ENCODE results near the gene DRD2. TPM values are rescaled to one million over a fixed set of nuclear protein-coding genes. Genes with fewer than 3 reads are reported as not detected.

Gene DRD2
- total and polyA plus RNA-seq, 2 experiments from 2014 or later = 0.59 to 0.67 TPM

DNA sequence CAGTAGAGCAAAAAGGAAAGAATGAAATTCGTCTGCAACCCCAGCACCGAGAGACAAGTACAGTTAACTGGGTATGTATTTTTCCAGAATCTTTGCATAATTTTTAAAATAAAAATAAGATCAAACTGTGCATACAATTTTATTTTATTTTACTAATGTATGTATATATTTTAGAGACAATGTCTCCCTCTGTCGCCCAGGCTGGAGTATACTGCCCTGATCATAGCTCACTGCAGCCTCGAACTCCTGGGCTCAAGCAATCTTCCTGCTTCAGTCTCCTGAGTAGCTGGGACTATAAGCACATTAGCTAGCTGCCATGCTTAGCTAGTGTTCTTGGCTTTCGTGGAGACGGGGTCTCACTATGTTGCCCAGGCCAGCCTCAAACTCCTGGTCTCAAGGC, 18.8 kb upstream of the DRD2 start:
- WGBS (ENCODE audit: low lambda C conversion rate, missing lambda C conversion rate) = 93% methylated on average over 6 of the region's 6 CpGs

DNA sequence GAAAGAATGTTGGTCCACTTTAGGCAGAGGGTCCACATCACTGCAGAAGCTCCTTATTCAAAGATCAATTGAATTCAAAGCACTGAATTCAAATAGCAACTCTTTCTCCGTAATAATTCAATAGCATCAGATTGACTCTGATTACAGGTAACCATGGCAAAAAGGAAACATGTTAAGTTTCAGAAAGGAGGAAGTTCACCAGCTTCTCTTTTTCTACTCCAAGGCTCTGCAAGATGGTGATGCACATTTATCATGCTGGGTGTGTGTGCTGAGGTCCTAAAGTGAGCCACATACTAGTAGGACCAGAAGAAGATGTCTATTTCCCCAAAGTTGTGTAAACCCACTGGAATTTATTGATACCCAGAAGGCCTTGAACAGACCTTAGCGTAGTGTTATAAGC, 18.0 kb upstream of the DRD2 start:
- no peak for DNase-seq (ENCODE audit: low spot score)
- H3K36me3 ChIP-seq (replicated peaks; ENCODE audit: insufficient read depth, low read depth) = no peaks in the 10 kb centered on the region
- no peaks in the 10 kb centered on the region for H3K9me2 ChIP-seq (replicated peaks; ENCODE audit: insufficient read depth)
- TF ChIP-seq EZH2 (IDR thresholded peaks at IDR 0.05; ENCODE audit: borderline replicate concordance) (no peak), EZH2phosphoT487 (IDR thresholded peaks at IDR 0.05; ENCODE audit: low read depth, severe bottlenecking, unreplicated experiment) (no peak)
- no peaks in the 10 kb centered on the region for H3K79me2 ChIP-seq
- no peaks in the 10 kb centered on the region for H3K9me3 ChIP-seq (ENCODE audit: low read depth)
- no peak overlapping the region for H3K4me3 ChIP-seq
- H2AFZ ChIP-seq = no peak overlapping the region
- no peaks in the 10 kb centered on the region for H3K4me1 ChIP-seq (ENCODE audit: insufficient read depth)
- H3K27ac ChIP-seq = no peak overlapping the region
- H3K27me3 ChIP-seq = no peaks in the 10 kb centered on the region
- H4K20me1 ChIP-seq (ENCODE audit: insufficient read depth, poor library complexity, severe bottlenecking) = no peaks in the 10 kb centered on the region
- 98% methylated on average over 2 of the region's 2 CpGs for WGBS (ENCODE audit: low lambda C conversion rate, missing lambda C conversion rate)
- no peak overlapping the region for H3K4me2 ChIP-seq

More for the DNA sequence above, 18.8 kb upstream of the DRD2 start:
- no peaks in the 10 kb centered on the region for H3K9me2 ChIP-seq (replicated peaks; ENCODE audit: insufficient read depth)
- no peaks in the 10 kb centered on the region for H3K4me1 ChIP-seq (ENCODE audit: insufficient read depth)
- no peak overlapping the region for H3K27ac ChIP-seq
- no peaks in the 10 kb centered on the region for H3K27me3 ChIP-seq
- no peaks in the 10 kb centered on the region for H3K9me3 ChIP-seq (ENCODE audit: low read depth)
- no peak overlapping the region for H3K4me3 ChIP-seq
- no peak for DNase-seq (ENCODE audit: low spot score)
- no peak overlapping the region for H3K4me2 ChIP-seq
- no peak overlapping the region for H2AFZ ChIP-seq
- no peaks in the 10 kb centered on the region for H3K36me3 ChIP-seq (replicated peaks; ENCODE audit: insufficient read depth, low read depth)
- H3K79me2 ChIP-seq = no peaks in the 10 kb centered on the region
- TF ChIP-seq EZH2phosphoT487 (IDR thresholded peaks at IDR 0.05; ENCODE audit: low read depth, severe bottlenecking, unreplicated experiment) (no peak), EZH2 (IDR thresholded peaks at IDR 0.05; ENCODE audit: borderline replicate concordance) (no peak)
- TF ChIP-seq, protein P1, sequence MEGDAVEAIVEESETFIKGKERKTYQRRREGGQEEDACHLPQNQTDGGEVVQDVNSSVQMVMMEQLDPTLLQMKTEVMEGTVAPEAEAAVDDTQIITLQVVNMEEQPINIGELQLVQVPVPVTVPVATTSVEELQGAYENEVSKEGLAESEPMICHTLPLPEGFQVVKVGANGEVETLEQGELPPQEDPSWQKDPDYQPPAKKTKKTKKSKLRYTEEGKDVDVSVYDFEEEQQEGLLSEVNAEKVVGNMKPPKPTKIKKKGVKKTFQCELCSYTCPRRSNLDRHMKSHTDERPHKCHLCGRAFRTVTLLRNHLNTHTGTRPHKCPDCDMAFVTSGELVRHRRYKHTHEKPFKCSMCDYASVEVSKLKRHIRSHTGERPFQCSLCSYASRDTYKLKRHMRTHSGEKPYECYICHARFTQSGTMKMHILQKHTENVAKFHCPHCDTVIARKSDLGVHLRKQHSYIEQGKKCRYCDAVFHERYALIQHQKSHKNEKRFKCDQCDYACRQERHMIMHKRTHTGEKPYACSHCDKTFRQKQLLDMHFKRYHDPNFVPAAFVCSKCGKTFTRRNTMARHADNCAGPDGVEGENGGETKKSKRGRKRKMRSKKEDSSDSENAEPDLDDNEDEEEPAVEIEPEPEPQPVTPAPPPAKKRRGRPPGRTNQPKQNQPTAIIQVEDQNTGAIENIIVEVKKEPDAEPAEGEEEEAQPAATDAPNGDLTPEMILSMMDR (IDR thresholded peaks at IDR 0.05; ENCODE audit: poor library complexity) = no peak
- H4K20me1 ChIP-seq (ENCODE audit: insufficient read depth, poor library complexity, severe bottlenecking) = no peaks in the 10 kb centered on the region

DNA sequence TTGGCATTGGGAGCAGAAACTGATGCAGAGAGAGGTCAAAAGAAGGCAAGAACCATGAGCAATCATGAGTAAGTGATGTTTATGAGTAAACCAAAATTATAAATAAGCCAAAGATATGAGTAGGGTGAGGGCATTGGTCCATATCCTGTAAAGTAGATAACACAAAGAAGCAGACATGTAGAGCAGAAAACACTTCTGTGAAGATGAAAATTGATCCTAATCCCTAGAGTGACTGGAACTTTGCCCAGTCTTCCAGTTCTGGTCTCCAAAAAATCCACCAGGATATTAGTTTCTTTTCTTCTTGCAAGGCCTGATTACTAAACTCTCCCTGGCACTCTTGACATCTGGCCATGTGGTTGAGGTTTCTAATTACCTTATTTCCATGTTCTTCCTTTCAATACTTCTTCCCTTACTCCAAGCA, 13.7 kb upstream of the DRD2 start:
- DNase-seq (ENCODE audit: low spot score) = no peak
- Histone ChIP-seq H3K27ac (no peak overlapping the region), H3K9me2 (replicated peaks; ENCODE audit: insufficient read depth) (no peaks in the 10 kb centered on the region), H3K27me3 (no peaks in the 10 kb centered on the region), H3K4me2 (no peak overlapping the region), H4K20me1 (ENCODE audit: insufficient read depth, poor library complexity, severe bottlenecking) (no peaks in the 10 kb centered on the region), H3K9me3 (ENCODE audit: low read depth) (no peaks in the 10 kb centered on the region), H3K4me1 (ENCODE audit: insufficient read depth) (no peaks in the 10 kb centered on the region), H3K79me2 (no peaks in the 10 kb centered on the region), H3K36me3 (replicated peaks; ENCODE audit: insufficient read depth, low read depth) (no peaks in the 10 kb centered on the region), H3K4me3 (no peak overlapping the region), H2AFZ (no peak overlapping the region)
- TF ChIP-seq, protein P1 (IDR thresholded peaks at IDR 0.05; ENCODE audit: poor library complexity) = no peak
- TF ChIP-seq EZH2phosphoT487 (IDR thresholded peaks at IDR 0.05; ENCODE audit: low read depth, severe bottlenecking, unreplicated experiment) (no peak), EZH2 (IDR thresholded peaks at IDR 0.05; ENCODE audit: borderline replicate concordance) (no peak)

DNA sequence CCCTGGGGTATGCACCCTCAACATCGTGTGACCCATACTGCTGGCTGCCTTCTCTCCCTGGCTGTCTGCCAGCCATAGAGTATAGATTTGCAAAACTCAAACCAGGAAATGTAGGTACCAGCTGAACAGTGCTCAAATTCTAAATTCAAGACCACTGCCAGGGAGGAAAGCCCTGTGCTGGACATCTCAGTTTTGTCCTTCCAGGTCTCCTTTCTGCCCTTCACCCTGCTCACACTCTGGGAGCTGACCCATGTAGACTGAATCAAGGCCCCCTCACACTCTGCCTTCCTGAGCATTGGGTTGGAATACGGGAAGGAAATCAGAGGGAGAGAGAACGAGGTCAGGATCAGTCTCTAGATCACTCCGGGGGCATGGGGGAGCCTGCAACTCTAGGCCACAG, 12.4 kb upstream of the DRD2 start:
- Histone ChIP-seq H3K27ac (no peak overlapping the region), H3K27me3 (no peaks in the 10 kb centered on the region), H3K36me3 (replicated peaks; ENCODE audit: insufficient read depth, low read depth) (no peaks in the 10 kb centered on the region), H4K20me1 (ENCODE audit: insufficient read depth, poor library complexity, severe bottlenecking) (no peaks in the 10 kb centered on the region), H3K4me1 (ENCODE audit: insufficient read depth) (no peaks in the 10 kb centered on the region), H3K4me3 (no peak overlapping the region), H3K9me2 (replicated peaks; ENCODE audit: insufficient read depth) (no peaks in the 10 kb centered on the region), H3K79me2 (no peaks in the 10 kb centered on the region), H2AFZ (no peak overlapping the region), H3K9me3 (ENCODE audit: low read depth) (no peaks in the 10 kb centered on the region), H3K4me2 (no peak overlapping the region)
- 89% methylated on average over 4 of the region's 4 CpGs for WGBS (ENCODE audit: low lambda C conversion rate, missing lambda C conversion rate)
- no peak for DNase-seq (ENCODE audit: low spot score)
- TF ChIP-seq EZH2 (IDR thresholded peaks at IDR 0.05; ENCODE audit: borderline replicate concordance) = no peak
- no peak for TF ChIP-seq EZH2phosphoT487 (IDR thresholded peaks at IDR 0.05; ENCODE audit: low read depth, severe bottlenecking, unreplicated experiment)
- TF ChIP-seq, protein P1 (IDR thresholded peaks at IDR 0.05; ENCODE audit: poor library complexity) = no peak
